GM21786 (cell line): ENCODE results near the gene AGPAT4.

ENCODE experiments used
- ATAC-seq: cut with Tn5 transposase; IDR thresholded peaks from one replicate; pipeline ENCODE4 v1.9.1; 2021; ENCODE audit not compliant: unreplicated experiment

AGPAT4 gene

DNA sequence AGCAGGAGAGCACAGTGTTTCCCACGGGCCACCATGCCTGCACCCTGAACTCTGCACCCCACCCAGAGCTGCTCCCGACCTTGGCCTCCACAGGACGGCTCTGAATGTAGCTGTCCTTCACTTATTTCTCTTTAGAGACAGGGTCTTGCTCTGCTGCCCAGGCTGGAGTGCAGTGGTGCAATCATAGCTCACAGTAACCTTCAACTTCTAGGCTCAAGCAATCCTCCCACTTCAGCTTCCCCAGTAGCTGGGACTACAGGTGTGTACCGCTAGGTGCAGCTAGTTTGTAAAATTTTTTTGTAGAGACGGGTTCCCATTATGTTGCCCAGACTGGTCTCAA lies 130.9 kb downstream of the AGPAT4 start:
- ATAC-seq: no peak

DNA sequence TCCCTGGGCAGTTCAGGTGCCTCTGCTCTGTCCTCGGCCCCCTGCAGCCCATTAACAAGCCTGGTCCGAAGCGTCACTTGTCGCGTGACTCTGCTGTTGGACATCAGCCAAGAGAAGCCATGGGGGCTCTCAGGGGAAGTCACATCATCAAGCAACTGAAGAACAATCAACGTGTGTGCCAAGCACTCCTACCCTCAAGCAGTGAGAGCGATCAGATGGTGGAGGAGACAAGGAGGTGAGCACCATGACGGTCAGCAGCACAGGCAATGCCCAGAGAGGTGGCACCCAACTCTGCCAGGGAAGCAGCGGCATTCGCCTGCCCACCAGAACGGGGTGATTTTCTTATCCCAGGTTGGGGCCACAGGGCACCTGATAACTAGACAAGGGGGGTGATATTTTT lies 132.7 kb downstream of the AGPAT4 start:
- ATAC-seq: no peak

DNA sequence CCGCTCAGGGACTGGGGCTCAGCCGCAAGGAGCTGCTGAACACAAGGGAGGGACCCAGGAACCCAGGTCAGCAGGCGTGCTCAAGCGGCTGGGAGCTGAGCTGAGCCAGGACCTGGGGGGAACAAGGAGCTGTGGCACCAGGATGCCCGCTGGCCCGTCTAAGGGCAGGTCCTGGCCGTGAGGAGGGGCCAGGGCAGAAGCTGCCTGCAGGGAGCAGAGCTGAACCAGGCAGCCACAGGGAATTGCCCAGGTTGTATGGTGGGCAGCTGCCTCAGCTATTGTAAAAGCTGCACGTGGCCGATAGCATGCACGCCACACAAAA lies 133.3 kb downstream of the AGPAT4 start:
- ATAC-seq: no peak

DNA sequence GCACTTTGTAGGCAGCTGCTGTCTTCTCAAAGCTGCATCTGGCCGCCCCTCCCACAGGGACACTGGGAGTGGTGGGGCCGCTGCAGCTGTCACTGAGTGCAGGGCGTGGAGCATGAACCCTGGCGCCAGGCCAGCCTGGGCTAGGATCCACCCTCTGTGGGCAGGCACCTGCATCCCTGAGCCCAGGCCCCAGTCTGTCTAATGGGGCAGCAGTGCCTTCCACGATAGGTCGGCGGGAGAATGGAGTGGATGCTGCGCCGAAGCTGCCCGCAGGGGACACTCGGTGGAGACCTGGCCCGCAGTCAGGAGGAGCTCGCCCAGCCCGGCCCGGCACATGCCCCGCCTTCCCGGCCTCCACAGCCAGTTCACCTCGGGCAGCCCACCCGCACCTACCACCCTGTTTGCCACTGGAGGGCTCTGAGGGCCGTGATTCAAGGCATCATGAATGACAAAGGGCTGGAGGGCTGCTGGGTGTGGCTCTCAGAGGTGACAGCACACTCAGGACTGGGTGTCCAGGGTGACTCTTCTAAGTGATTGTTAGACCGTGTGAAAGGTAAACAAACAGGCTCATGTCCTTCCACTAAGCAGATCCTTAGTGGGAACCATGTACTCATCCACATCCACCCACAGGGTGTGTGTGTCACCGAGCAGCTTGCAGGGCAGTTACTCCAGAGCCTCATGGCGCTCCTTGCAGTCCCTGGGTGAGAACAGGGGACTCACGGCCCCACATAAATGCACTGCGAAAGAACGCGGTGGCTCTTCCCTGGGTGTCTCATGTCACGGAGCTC lies 133.9 kb downstream of the AGPAT4 start:
- ATAC-seq: no peak

GRCh38 chr6:161139304-161139765 lies 134.5 kb downstream of the AGPAT4 start:
- ATAC-seq: no peak

GRCh38 chr6:161138543-161139303 lies 135.1 kb downstream of the AGPAT4 start:
- ATAC-seq: no peak

- ATAC-seq: no peak
These were observed 135.9 kb downstream of the AGPAT4 start for GRCh38 chr6:161137839-161138542.

GRCh38 chr6:161137320-161137719 lies 136.5 kb downstream of the AGPAT4 start:
- ATAC-seq: no peak

DNA sequence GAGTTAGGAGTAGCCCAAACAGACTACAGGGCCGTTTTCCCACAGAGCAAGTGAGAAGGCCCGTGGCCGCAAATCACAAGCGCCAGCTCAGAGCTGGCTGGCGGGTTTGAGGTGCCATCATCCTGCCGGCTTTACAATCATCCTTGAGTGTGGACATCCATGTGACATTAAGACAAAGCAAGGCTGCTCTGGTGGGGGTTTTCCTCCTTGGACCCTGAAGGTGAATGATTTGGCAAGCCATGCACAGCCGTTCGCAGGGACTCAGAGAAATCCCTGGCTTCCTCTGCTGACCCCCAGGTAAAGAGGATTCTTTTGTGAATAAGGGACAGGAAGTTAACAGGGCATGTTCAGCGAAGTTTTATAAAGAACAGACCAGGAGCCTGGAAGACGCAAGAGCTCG lies 137.2 kb downstream of the AGPAT4 start:
- no peak for ATAC-seq

DNA sequence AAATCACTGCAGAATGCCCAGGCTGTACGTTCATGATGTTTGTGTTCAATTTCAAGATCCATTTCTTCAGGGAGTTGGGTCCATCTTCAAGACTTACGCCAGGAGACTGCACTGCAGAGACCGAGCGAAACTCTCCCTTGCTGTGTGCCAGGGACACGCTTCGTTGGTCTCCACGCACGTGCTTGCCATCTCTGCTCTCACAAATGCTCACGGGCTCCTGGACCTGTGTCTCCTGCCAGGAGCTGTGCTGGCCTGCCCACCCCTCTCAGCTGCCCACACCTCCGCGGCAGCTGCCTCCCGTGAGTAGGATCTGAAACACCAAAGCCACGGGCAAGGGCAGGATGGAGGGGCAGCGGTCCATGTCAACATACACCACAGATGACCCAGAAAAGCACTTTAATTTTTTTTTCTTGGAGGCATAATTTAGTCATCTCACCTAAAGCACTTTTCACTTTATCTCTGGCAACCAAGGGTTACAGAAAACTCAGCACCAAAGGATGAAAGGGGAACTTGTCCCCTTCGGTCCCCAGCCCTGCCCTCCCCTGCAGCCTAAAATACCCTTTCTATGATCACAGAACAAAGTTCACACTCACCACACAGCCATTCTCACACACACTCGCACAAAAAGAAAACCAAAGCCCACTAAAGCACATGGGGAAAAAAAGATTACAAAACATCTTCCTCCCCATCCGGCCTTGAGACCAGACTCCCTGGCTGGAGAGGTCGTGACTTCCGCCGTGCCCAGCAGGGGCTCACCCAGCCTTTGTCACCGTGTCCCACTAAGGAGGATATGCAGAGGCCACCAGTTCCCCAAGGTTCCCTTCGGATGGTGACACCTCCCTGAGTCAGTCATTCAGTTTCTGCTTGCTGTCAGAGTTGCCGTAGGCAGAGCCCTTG lies 137.9 kb downstream of the AGPAT4 start:
- no peak for ATAC-seq

DNA sequence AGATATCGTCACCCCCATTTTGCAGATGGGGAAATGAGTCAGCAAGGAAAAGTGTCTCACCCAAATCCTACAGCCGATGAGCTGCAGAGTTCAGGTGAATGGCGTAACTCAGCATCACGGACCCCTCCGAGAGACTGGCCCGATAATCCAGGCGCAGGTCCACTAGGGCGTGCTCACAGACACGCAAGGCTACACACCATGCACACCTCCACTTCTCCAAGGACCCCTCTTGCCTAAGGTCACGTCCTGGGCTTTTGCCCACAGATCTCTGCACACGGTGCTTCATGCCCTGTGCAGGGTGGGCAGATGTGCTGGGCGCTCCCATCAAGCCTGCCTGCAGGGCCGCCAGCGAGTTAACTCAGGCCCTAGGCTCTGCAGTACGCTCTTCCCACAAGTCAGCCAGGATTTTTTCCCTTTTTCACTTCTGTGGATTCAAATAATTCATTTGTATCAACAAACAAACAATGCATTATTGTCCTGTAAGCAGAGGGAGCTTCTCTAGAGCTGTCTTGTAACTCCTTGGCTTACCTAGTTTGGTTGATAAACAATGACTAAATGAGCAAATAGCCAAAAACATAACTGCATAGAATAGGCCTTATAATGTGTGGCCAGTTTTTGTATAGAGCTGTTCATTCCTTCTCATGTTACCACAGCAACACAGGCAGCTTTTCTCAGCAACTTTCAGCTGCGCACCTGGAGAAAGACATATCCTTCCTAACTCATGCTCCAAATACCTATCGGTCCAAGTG lies 139.1 kb downstream of the AGPAT4 start:
- ATAC-seq: no peak

DNA sequence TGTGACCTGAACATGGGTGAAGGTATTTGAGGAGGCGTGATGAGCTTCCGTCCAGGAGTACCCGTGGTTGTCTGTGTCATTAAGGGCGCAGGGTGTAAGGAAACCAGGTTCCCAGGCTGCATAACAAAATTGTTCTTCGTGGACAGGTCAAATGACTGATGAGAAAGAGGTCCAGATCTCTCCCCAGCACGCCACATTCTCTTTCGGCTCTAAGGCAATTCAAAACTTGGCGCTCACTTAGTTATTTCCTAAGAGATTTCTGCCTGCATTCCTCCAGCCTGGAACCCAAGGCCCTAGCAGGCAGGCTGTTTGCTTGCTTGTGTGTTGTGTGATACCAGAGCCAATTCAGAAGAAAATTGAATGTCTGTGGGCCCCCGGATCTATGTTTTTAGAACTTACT lies 139.9 kb downstream of the AGPAT4 start:
- no peak for ATAC-seq

DNA sequence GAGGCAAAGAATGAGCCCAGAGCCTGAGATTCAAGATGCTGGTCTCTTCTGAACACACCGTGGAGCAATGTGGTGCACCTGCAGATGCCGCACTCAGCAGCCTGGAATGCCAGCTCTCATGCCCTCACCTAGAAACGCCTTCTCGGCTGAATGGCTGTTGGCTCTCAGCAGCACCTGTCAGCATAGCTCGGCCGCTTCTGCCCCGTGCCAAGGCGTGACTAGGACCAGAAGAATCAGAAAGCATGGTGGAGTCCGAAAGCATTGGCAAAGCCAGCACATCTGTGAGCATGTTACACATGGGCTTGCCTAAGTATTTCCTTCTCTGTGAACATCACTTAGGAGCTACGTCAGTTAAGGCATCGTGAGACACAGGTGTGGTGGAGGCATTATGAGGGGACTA lies 141.5 kb downstream of the AGPAT4 start:
- ATAC-seq: no peak

DNA sequence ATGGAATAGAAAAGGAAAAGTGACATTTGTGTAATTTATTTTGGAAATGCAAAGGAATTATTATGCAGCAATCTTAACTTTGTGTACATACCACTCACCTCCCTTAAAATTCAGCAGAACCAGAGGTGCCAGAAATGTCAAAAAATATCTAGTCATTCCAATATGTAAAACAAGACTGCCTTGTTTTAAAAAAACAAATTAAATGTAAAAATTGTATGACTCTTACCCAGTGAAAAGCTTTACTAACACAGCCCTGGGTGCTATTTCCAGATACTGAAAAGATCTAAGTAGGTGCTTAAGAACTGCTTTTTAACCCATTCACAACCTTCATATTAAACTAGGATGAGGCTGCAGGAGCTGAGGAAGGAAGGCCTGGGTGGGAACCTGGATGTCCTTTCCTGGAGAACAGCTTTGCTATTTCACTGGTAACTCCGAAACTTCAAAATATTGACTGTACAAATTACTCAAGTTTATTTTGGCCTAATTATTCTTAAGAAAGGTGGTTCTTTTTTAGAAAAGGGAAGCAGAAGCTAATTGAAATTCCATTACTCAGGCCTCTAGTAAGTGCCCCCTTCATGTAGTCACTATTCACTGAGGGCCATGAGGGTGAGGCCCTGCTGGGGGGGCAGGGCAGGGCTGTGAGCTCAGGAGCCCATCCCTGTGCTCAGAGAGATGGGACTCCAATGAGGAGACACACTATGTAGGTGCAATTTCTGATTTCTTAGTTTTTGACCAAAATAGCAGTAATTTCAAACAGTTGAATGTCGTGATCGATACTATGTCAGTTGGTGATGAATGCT lies 142.7 kb downstream of the AGPAT4 start:
- no peak for ATAC-seq

DNA sequence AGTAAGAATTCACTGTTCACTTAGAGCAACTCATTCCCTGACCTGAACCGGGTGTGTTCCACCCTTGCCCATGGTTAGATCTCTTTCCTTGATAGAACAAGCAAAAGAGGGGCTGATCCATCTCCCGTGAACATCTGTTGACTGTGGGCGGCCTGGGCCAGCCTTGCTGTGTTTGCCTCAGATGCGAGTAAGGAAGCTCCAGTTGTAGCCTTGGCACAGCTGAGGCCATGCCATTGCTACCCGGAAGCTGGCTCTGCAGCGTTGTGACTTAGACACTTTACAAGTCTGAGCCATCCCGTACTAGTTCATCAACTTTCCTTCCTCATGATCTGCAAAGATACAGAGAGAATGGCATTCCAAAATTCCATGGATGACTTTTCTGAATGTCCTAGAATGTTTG lies 143.3 kb downstream of the AGPAT4 start:
- no peak for ATAC-seq

DNA sequence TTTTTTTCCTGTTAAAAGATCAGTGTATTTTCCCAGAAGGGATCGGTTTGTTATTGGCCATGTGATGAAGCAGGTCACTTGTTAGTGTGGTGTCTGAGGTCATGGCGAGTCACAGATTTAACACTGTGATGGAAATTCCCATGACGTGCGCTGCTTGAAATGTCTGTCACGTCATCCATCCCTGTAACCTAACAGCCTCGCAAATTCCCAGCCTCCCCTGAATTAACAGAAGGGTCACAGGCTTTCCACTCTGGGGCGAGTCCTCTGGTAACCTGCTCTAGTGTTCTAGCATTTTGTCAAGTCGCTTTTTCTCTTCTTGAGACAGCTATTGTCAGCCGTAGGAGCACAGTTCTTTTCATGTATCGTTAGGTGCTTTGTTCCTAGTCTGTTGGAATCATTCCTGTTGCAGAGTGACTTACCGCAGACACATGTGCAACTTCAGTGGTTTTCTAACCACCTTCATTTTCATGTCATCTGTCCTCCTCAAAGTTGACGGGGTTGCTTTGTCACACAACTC lies 145.1 kb downstream of the AGPAT4 start:
- no peak for ATAC-seq

DNA sequence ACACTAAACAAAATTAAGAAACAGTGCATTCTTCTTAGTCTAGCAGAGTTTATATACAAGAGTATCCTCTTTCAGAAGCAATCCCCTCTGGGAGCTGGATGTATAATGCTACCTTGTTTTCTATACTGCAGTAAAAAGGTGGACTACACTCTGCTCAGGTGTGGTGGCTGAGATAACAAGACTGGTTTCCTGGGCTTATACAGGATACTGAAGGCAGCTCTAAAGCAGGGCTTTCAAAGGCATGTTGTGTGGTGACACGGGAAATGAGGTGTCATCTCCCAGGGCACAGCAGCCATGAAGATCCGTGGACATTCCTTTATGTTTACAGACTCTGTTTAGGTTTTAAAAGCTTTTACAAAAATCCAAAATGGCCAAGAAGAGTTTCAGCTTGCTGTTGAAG lies 145.6 kb downstream of the AGPAT4 start:
- no peak for ATAC-seq

- no peak for ATAC-seq
These were observed 146.7 kb downstream of the AGPAT4 start for GRCh38 chr6:161127071-161127740.

DNA sequence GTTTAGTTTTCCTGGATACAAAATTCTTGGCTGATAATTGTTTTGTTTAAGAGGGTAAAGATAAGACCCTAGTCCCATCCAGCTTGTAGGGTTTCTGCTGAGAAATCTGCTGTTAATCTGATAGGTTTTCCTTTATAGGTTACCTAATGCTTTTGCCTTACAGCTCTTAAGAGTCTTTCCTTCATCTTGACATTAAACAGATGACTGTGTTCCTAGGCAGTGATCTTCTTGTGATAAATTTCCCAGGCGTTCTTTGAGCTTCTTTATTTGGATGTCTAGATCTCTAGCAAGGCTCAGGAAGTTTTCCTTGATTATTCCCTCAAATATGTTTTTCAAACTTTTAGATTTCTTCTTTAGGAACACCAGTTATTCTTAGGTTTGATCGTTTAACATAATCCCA lies 148.3 kb downstream of the AGPAT4 start:
- no peak for ATAC-seq
